Left lobe of liver (tissue), 2 donors: ENCODE measurements around the gene TKFC. TPM values are rescaled to one million over a fixed set of nuclear protein-coding genes. Genes with fewer than 3 reads are reported as not detected.

Experiments
- ATAC-seq: fragments of 200-7000 bp; cut with Tn5 transposase; one replicate; pipeline ENCODE4 v1.9.1; 2020; ENCODE audit warnings: mild to moderate bottlenecking, moderate library complexity
- DNase-seq: peaks from one replicate; pipeline ENCODE4 v3.0.0-alpha.2; 2020; ENCODE audit warnings: low spot score
- total RNA-seq: library from RNA; stranded (reverse); gene quantifications from one replicate; pipeline ENCODE4 v1.2.1, GENCODE V29; 2021
- donor health status: DM: no; HTN: no; CAD: no; lungs with moderate emphysema.
- donor health status: DM: no; HTN: yes; CAD: no.

The TKFC gene
- total RNA-seq, 1 donor from 2014 or later: 176 TPM

- DNase-seq (no peak), ATAC-seq (no peak)
These were observed 17.8 kb upstream of the TKFC start for GRCh38 chr11:61315260-61315659.

- ATAC-seq (peak; percentile 72), DNase-seq (no peak)
These were observed 7.2 kb upstream of the TKFC start for GRCh38 chr11:61325649-61326414.

- no peak for DNase-seq
- ATAC-seq: no peak
These were observed 5.4 kb upstream of the TKFC start for GRCh38 chr11:61327669-61328071.

- no peak for DNase-seq
- ATAC-seq: no peak
These were observed 4.7 kb upstream of the TKFC start for GRCh38 chr11:61328351-61328750.

- DNase-seq (no peak), ATAC-seq (no peak)
These were observed 3.2 kb upstream of the TKFC start for GRCh38 chr11:61329871-61330270.

GRCh38 chr11:61331651-61332050 lies 1.4 kb upstream of the TKFC start:
- DNase-seq: no peak
- ATAC-seq: no peak

GRCh38 chr11:61332281-61332796 lies 689 bp upstream of the TKFC start:
- ATAC-seq (no peak), DNase-seq (no peak)

- DNase-seq (no peak), ATAC-seq (peak; percentile 0)
These were observed 764 bp downstream of the TKFC start for GRCh38 chr11:61333550-61334433.

- peak; percentile 52 for ATAC-seq
- peak; percentile 83 for DNase-seq
These were observed 1.7 kb downstream of the TKFC start for GRCh38 chr11:61334434-61335354.

- no peak for DNase-seq
These were observed 2.3 kb downstream of the TKFC start for GRCh38 chr11:61335355-61335710.

GRCh38 chr11:61336171-61336935 lies 3.3 kb downstream of the TKFC start:
- DNase-seq: peak; percentile 87
- peak; percentile 76 for ATAC-seq

More at GRCh38 chr11:61335355-61335710, 2.3 kb downstream of the TKFC start:
- no peak for ATAC-seq

GRCh38 chr11:61337706-61338470 lies 4.9 kb downstream of the TKFC start:
- ATAC-seq (no peak), DNase-seq (no peak)

- ATAC-seq (no peak), DNase-seq (no peak)
These were observed 5.9 kb downstream of the TKFC start for GRCh38 chr11:61338783-61339489.

GRCh38 chr11:61339490-61339878 lies 6.5 kb downstream of the TKFC start:
- ATAC-seq: no peak

GRCh38 chr11:61340979-61341378 lies 8.0 kb downstream of the TKFC start:
- ATAC-seq (no peak), DNase-seq (no peak)

More at GRCh38 chr11:61339490-61339878, 6.5 kb downstream of the TKFC start:
- no peak for DNase-seq

GRCh38 chr11:61341706-61342105 lies 8.7 kb downstream of the TKFC start:
- ATAC-seq (no peak), DNase-seq (no peak)

GRCh38 chr11:61342207-61342803 lies 9.3 kb downstream of the TKFC start:
- DNase-seq (no peak), ATAC-seq (no peak)
